GM12873 (cell line): ENCODE data around the gene NSUN6.

ENCODE experiments used
- CTCF ChIP-seq: IDR thresholded peaks from 2 replicates; pipeline ENCODE4 v1.5.1; 2012; ENCODE audit warnings: low read depth, mild to moderate bottlenecking, moderate library complexity, low read length, control low read depth; ENCODE audit not compliant: insufficient read depth; ENCODE audit errors: missing control alignments

NSUN6 gene

GRCh38 chr10:18684953-18685352, 33.6 kb upstream of the NSUN6 start:
- TF ChIP-seq CTCF: no peak

GRCh38 chr10:18684416-18684815, 33.0 kb upstream of the NSUN6 start:
- no peak for TF ChIP-seq CTCF

- no peak for TF ChIP-seq CTCF
Measured at GRCh38 chr10:18683427-18683826, 32.0 kb upstream of the NSUN6 start.

- TF ChIP-seq CTCF: no peak
Measured at GRCh38 chr10:18681971-18682411, 30.6 kb upstream of the NSUN6 start.

GRCh38 chr10:18681366-18681765, 30.0 kb upstream of the NSUN6 start:
- no peak for TF ChIP-seq CTCF

GRCh38 chr10:18680754-18681153, 29.4 kb upstream of the NSUN6 start:
- TF ChIP-seq CTCF: no peak

GRCh38 chr10:18675086-18675801, 23.9 kb upstream of the NSUN6 start:
- TF ChIP-seq CTCF: no peak

- no peak for TF ChIP-seq CTCF
Measured at GRCh38 chr10:18668026-18668425, 16.6 kb upstream of the NSUN6 start.
